Measurements from ENCODE around the gene SH3D21.

GRCh38 chr1:36367066-36367465 lies 60.9 kb downstream of the SH3D21 start:
- no peak for TF ChIP-seq CTCF (IDR thresholded peaks at IDR 0.05; ENCODE audit: low read length)
- TF ChIP-seq EZH2 (optimal IDR thresholded peaks at IDR 0.05; ENCODE audit: low read depth, low read length) = no peak
